Retina (tissue), 1 donor: Measurements from ENCODE around the gene MKRN2.
"Not testable (repeated sequence)": the region's sequence is repeated elsewhere in the genome, so short reads cannot be mapped to it uniquely, and the experiment has no call there.

Experiments
- DNase-seq: peaks from one replicate; pipeline ENCODE4 v3.0.0-alpha.2; 2016

Gene MKRN2

GRCh38 chr3:12556690-12557472, at the start of gene MKRN2:
Gene MKRN2 (plus strand): TSS chr3:12557087. CDS start chr3:12557151, 64 bp downstream.
- peak; percentile 97 for DNase-seq

GRCh38 chr3:12507591-12508281, 49.2 kb upstream of the MKRN2 start:
- peak; percentile 33 for DNase-seq

- no peak for DNase-seq
Observed at GRCh38 chr3:12508291-12508700, 48.6 kb upstream of the MKRN2 start.

GRCh38 chr3:12509466-12509865, 47.4 kb upstream of the MKRN2 start:
- no peak for DNase-seq

GRCh38 chr3:12512534-12513118, 44.3 kb upstream of the MKRN2 start:
- DNase-seq = no peak

- DNase-seq = no peak
Observed at GRCh38 chr3:12513694-12514446, 43.0 kb upstream of the MKRN2 start.

GRCh38 chr3:12515631-12516030, 41.3 kb upstream of the MKRN2 start:
- DNase-seq = no peak

GRCh38 chr3:12516873-12517272, 40.0 kb upstream of the MKRN2 start:
- DNase-seq = no peak

GRCh38 chr3:12518261-12519028, 38.4 kb upstream of the MKRN2 start:
- no peak for DNase-seq

GRCh38 chr3:12521010-12521409, 35.9 kb upstream of the MKRN2 start:
- DNase-seq = no peak

GRCh38 chr3:12522721-12523120, 34.2 kb upstream of the MKRN2 start:
- no peak for DNase-seq

- DNase-seq = no peak
Observed at GRCh38 chr3:12527757-12528143, 29.1 kb upstream of the MKRN2 start.

- no peak for DNase-seq
Observed at GRCh38 chr3:12532182-12532581, 24.7 kb upstream of the MKRN2 start.

GRCh38 chr3:12536423-12536822, 20.5 kb upstream of the MKRN2 start:
- DNase-seq = no peak

GRCh38 chr3:12541625-12542024, 15.3 kb upstream of the MKRN2 start:
- DNase-seq = no peak

- not testable (repeated sequence) for DNase-seq
Observed at GRCh38 chr3:12543497-12543896, 13.4 kb upstream of the MKRN2 start.

GRCh38 chr3:12544652-12545472, 12.0 kb upstream of the MKRN2 start:
- no peak for DNase-seq

GRCh38 chr3:12545473-12545791, 11.5 kb upstream of the MKRN2 start, which contains the start of gene MKRN2OS:
Gene MKRN2OS (minus strand): TSS chr3:12545499. CDS start chr3:12545464, 35 bp downstream.
- DNase-seq = no peak

- DNase-seq = no peak
Observed at GRCh38 chr3:12549971-12550760, 6.7 kb upstream of the MKRN2 start.

GRCh38 chr3:12553921-12554391, 2.9 kb upstream of the MKRN2 start:
- peak; percentile 85 for DNase-seq

GRCh38 chr3:12556314-12556689, 585 bp upstream of the MKRN2 start:
- DNase-seq = peak; percentile 5
